HEK293 (cell line): ENCODE data around the gene MARCHF3.

Experiments
- BCL11A ChIP-seq: fragments of 450-650 bp; formaldehyde crosslinking; IDR thresholded peaks from 2 replicates; pipeline ENCODE4 v1.5.1; 2016; ENCODE audit warnings: low read depth, missing biosample characterization, missing genetic modification characterization
- EGR2 ChIP-seq: fragments of 450-650 bp; formaldehyde crosslinking; IDR thresholded peaks from 2 replicates; pipeline ENCODE4 v1.5.1; 2016; ENCODE audit warnings: low read depth, missing biosample characterization, missing genetic modification characterization
- REST ChIP-seq: fragments of 450-650 bp; formaldehyde crosslinking; IDR thresholded peaks from 2 replicates; pipeline ENCODE4 v1.5.1; 2016; ENCODE audit warnings: missing biosample characterization, missing genetic modification characterization
- SALL2 ChIP-seq: fragments of 450-650 bp; formaldehyde crosslinking; IDR thresholded peaks from 2 replicates; pipeline ENCODE4 v1.5.0; 2017; ENCODE audit warnings: missing biosample characterization, mild to moderate bottlenecking, missing genetic modification characterization, borderline replicate concordance
- SP7 ChIP-seq: fragments of 450-650 bp; formaldehyde crosslinking; IDR thresholded peaks from 2 replicates; pipeline ENCODE4 v1.5.1; 2016; ENCODE audit warnings: missing biosample characterization, missing genetic modification characterization
- TSHZ1 ChIP-seq: fragments of 450-650 bp; formaldehyde crosslinking; IDR thresholded peaks from 2 replicates; pipeline ENCODE4 v1.5.1; 2016; ENCODE audit warnings: missing biosample characterization, missing genetic modification characterization, borderline replicate concordance
- ZBTB1 ChIP-seq: fragments of 450-650 bp; formaldehyde crosslinking; IDR thresholded peaks from 2 replicates; pipeline ENCODE4 v1.5.1; 2016; ENCODE audit warnings: missing biosample characterization, missing genetic modification characterization
- ZBTB20 ChIP-seq: fragments of 450-650 bp; formaldehyde crosslinking; IDR thresholded peaks from 2 replicates; pipeline ENCODE4 v1.5.1; 2016; ENCODE audit warnings: missing biosample characterization, missing genetic modification characterization
- ZIC2 ChIP-seq: fragments of 450-650 bp; formaldehyde crosslinking; IDR thresholded peaks from 2 replicates; pipeline ENCODE4 v1.5.1; 2016; ENCODE audit warnings: missing biosample characterization, missing genetic modification characterization
- ZNF169 ChIP-seq: fragments of 450-650 bp; formaldehyde crosslinking; IDR thresholded peaks from 2 replicates; pipeline ENCODE4 v1.5.1; 2016; ENCODE audit warnings: missing biosample characterization, missing genetic modification characterization
- ZNF18 ChIP-seq: fragments of 450-650 bp; formaldehyde crosslinking; IDR thresholded peaks from 2 replicates; pipeline ENCODE4 v1.5.1; 2016; ENCODE audit warnings: missing biosample characterization, missing genetic modification characterization
- ZNF19 ChIP-seq: fragments of 450-650 bp; formaldehyde crosslinking; IDR thresholded peaks from 2 replicates; pipeline ENCODE4; 2016; ENCODE audit warnings: missing biosample characterization, missing genetic modification characterization, low read depth
- ZNF221 ChIP-seq: fragments of 450-650 bp; formaldehyde crosslinking; IDR thresholded peaks from 2 replicates; pipeline ENCODE4 v1.5.1; 2017; ENCODE audit warnings: missing biosample characterization, missing genetic modification characterization, borderline replicate concordance
- ZNF280C ChIP-seq: fragments of 450-650 bp; formaldehyde crosslinking; IDR thresholded peaks from 2 replicates; pipeline ENCODE4 v1.5.1; 2016; ENCODE audit warnings: missing biosample characterization, missing genetic modification characterization
- ZNF311 ChIP-seq: fragments of 450-650 bp; formaldehyde crosslinking; IDR thresholded peaks from 2 replicates; pipeline ENCODE4 v1.5.1; 2017; ENCODE audit warnings: missing biosample characterization, missing genetic modification characterization, borderline replicate concordance
- ZNF324 ChIP-seq: fragments of 450-650 bp; formaldehyde crosslinking; IDR thresholded peaks from 2 replicates; pipeline ENCODE4 v1.5.1; 2016; ENCODE audit warnings: missing biosample characterization, missing genetic modification characterization
- ZNF600 ChIP-seq: fragments of 450-650 bp; formaldehyde crosslinking; IDR thresholded peaks from 2 replicates; pipeline ENCODE4 v1.5.1; 2016; ENCODE audit warnings: missing biosample characterization, missing genetic modification characterization
- ZNF624 ChIP-seq: fragments of 450-650 bp; formaldehyde crosslinking; IDR thresholded peaks from 2 replicates; pipeline ENCODE4 v1.5.1; 2017; ENCODE audit warnings: missing biosample characterization, missing genetic modification characterization
- ZNF777 ChIP-seq: fragments of 450-650 bp; formaldehyde crosslinking; IDR thresholded peaks from 2 replicates; pipeline ENCODE4 v1.5.1; 2017; ENCODE audit warnings: missing biosample characterization, missing genetic modification characterization, borderline replicate concordance

The MARCHF3 gene

GRCh38 chr5:127028822-127029457 lies 1.4 kb downstream of the MARCHF3 start (continued):
- TF ChIP-seq BCL11A (tag by site-specific recombination) (no peak), ZNF624 (tag by site-specific recombination) (no peak), ZNF221 (tag by site-specific recombination) (no peak), ZNF169 (tag by site-specific recombination) (no peak), ZNF19 (no peak), ZNF324 (tag by site-specific recombination) (no peak), ZIC2 (tag by site-specific recombination) (peak; percentile 58), TSHZ1 (no peak), REST (no peak), ZNF311 (tag by site-specific recombination) (no peak), ZNF280C (no peak), ZBTB1 (tag by site-specific recombination) (no peak), EGR2 (tag by site-specific recombination) (no peak), ZNF18 (tag by site-specific recombination) (no peak), ZNF777 (tag by site-specific recombination) (no peak), ZBTB20 (tag by site-specific recombination) (peak; percentile 34; the same call in 1 of the 2 replicates), ZNF600 (peak; percentile 88), SALL2 (tag by site-specific recombination) (no peak), SP7 (tag by site-specific recombination) (no peak)
